Measurements from ENCODE around the gene DGKZ. TPM values are rescaled to one million over a fixed set of nuclear protein-coding genes. Genes with fewer than 3 reads are reported as not detected.

Gene DGKZ
- polyA plus RNA-seq, 2 of the 4 experiments (the other 2 are of a cell fraction), result 12.8 to 28.4 TPM

- 0 out of 6 replicates have a peak overlapping the region, but pooled peaks of 1 of the 2 experiments have one; percentile 4 for H3K27ac ChIP-seq
- peaks cover 14% of the 10 kb centered on the region for H3K4me1 ChIP-seq
- peak in 1 of 2 experiments; percentile 52 for DNase-seq (ENCODE audit: low read depth in 1 of 2, low spot score in 1 of 2)
- ChIA-PET POLR2A (no interaction called here), CTCF (interaction anchor here (0.8 to 2.2 kb wide), 26 partner anchors 8 to 267 kb away, joined by 3 to 17 read pairs (median 4); partner anchors contain the start of gene CHRM4)
- H3K4me3 ChIP-seq, result no peak overlapping the region
- 45% methylated on average over 10 of the region's 12 CpGs for WGBS (ENCODE audit: missing lambda C conversion rate)
- no peaks in the 10 kb centered on the region for H3K9me3 ChIP-seq
- peak in 1 of 2 experiments; percentile 17; a peak in 3 of 6 replicates for ATAC-seq
- H3K4me2 ChIP-seq, result peak overlapping the region; percentile 31
- FAIRE-seq, result no peak
- TF ChIP-seq RCOR1 (IDR thresholded peaks at IDR 0.05; ENCODE audit: low read depth, low read length), result no peak
- no peak for TF ChIP-seq KDM1A (IDR thresholded peaks at IDR 0.05; ENCODE audit: low read depth)
- TF ChIP-seq CEBPB (IDR thresholded peaks at IDR 0.05), result no peak
- no peak for TF ChIP-seq BCL3 (IDR thresholded peaks at IDR 0.05)
- TF ChIP-seq HDAC2 (IDR thresholded peaks at IDR 0.05), result no peak
- no peak for TF ChIP-seq POLR2A (IDR thresholded peaks at IDR 0.05; ENCODE audit: low read length)
- no peak for TF ChIP-seq CHD4 (IDR thresholded peaks at IDR 0.05; ENCODE audit: borderline replicate concordance)
- no peak for TF ChIP-seq CHD2 (IDR thresholded peaks at IDR 0.05; ENCODE audit: low read length, partially characterized antibody)
Observed at GRCh38 chr11:46383974-46384701, 36.9 kb downstream of the DGKZ start.

- FAIRE-seq, result no peak
- 92% methylated on average over 28 of the region's 47 CpGs for WGBS (ENCODE audit: missing lambda C conversion rate)
- Histone ChIP-seq H3K4me1 (peaks cover 20% of the 10 kb centered on the region), H3K4me3 (no peak overlapping the region), H3K4me2 (no peak overlapping the region), H3K9me3 (no peaks in the 10 kb centered on the region), H3K27ac (no peak overlapping the region)
- ATAC-seq, result no peak
- TF ChIP-seq MAZ (IDR thresholded peaks at IDR 0.05; ENCODE audit: borderline replicate concordance, low read depth, low read length) (no peak), ZC3H11A (IDR thresholded peaks at IDR 0.05) (no peak), HOXA7 (CRISPR knock-in tag; IDR thresholded peaks at IDR 0.05) (no peak), ESRRA (IDR thresholded peaks at IDR 0.05; ENCODE audit: borderline replicate concordance, low read length) (no peak)
- no peak for DNase-seq (ENCODE audit: low read depth in 1 of 2, low spot score in 1 of 2)
- ChIA-PET POLR2A (no interaction called here), CTCF (interaction anchor here (1.3 to 10.2 kb wide), 4 partner anchors 13 to 232 kb away, joined by 3 to 220 read pairs (median 30); partner anchors contain the start of genes ATG13 and MDK)
Observed at GRCh38 chr11:46385169-46386004, 38.1 kb downstream of the DGKZ start.

GRCh38 chr11:46386005-46386578 lies 38.8 kb downstream of the DGKZ start:
- FAIRE-seq (no peak), ATAC-seq (no peak), DNase-seq (ENCODE audit: low read depth in 1 of 2, low spot score in 1 of 2) (no peak)
- no peak overlapping the region for H3K4me2 ChIP-seq
- TF ChIP-seq MAFK (IDR thresholded peaks at IDR 0.05; ENCODE audit: partially characterized antibody), result no peak
- TF ChIP-seq HDAC2 (IDR thresholded peaks at IDR 0.05), result no peak
- no peak for TF ChIP-seq HOXB13 (CRISPR knock-in tag; IDR thresholded peaks at IDR 0.05; ENCODE audit: low read depth)
- no peak overlapping the region for H3K27ac ChIP-seq
- POLR2A ChIA-PET, result no interaction called here
- 91% methylated on average over 25 of the region's 25 CpGs for WGBS (ENCODE audit: missing lambda C conversion rate)
- H3K4me1 ChIP-seq, result peaks cover 27% of the 10 kb centered on the region
- H3K9me3 ChIP-seq, result no peaks in the 10 kb centered on the region
- CTCF ChIA-PET, result interaction anchor here (1.0 to 10.2 kb wide), 7 partner anchors 13 to 233 kb away, joined by 3 to 220 read pairs (median 35); partner anchors contain the start of genes ATG13 and MDK
- H3K4me3 ChIP-seq, result no peak overlapping the region

GRCh38 chr11:46386674-46387073 lies 39.4 kb downstream of the DGKZ start:
- WGBS (ENCODE audit: missing lambda C conversion rate), result 65% methylated on average over 4 of the region's 4 CpGs
- DNase-seq (ENCODE audit: low read depth in 1 of 2, low spot score in 1 of 2), result peak in 1 of 2 experiments; percentile 41
- TF ChIP-seq FOSL2 (IDR thresholded peaks at IDR 0.05) (no peak), FOSL2 (CRISPR knock-in tag; IDR thresholded peaks at IDR 0.05) (peak; percentile 21; the same call in 1 of the 2 replicates), BCL3 (IDR thresholded peaks at IDR 0.05) (no peak)
- Histone ChIP-seq H3K4me1 (peaks cover 29% of the 10 kb centered on the region), H3K9me3 (no peaks in the 10 kb centered on the region), H3K4me3 (no peak overlapping the region), H3K4me2 (no peak overlapping the region), H3K27ac (no peak overlapping the region)
- FAIRE-seq, result no peak
- ChIA-PET CTCF (interaction anchor here (1.0 to 10.2 kb wide), 9 partner anchors 12 to 233 kb away, joined by 3 to 220 read pairs (median 15); partner anchors contain the start of genes ATG13 and MDK), POLR2A (no interaction called here)
- no peak for ATAC-seq
